ENCODE results near the gene CYTL1.

DNA sequence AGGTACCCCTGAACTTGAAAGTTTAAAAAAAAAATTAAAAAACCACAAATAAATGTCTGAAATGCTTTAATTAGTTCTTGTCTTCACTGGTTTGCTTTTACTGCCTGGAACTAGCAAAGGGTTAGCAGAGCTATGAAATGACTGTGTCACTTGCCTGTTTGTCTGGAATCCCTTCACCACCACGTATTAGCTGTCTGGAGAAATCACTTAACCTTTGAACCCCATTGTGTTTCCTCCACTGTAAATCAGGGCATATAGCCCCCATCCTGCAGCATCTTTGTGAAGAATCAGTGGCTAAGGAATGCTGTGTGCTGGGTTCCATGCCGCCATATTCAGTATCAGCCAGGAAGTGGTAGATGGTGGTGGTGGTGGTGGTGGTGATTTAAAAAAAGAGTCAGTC is 6.3 kb downstream of the CYTL1 start:
- TF ChIP-seq POLR2AphosphoS5 (IDR thresholded peaks at IDR 0.05; ENCODE audit: insufficient read depth, low read depth, low read length) (no peak), EZH2 (IDR thresholded peaks at IDR 0.05; ENCODE audit: borderline replicate concordance, low read depth, low read length, severe bottlenecking) (no peak), MYC (IDR thresholded peaks at IDR 0.05; ENCODE audit: low read depth, low read length) (no peak), POLR2A (IDR thresholded peaks at IDR 0.05; ENCODE audit: low read depth, low read length) (no peak), GATA2 (IDR thresholded peaks at IDR 0.05; ENCODE audit: insufficient read depth, insufficient read length, low read depth, low read length) (no peak)
- TF ChIP-seq, protein P1, sequence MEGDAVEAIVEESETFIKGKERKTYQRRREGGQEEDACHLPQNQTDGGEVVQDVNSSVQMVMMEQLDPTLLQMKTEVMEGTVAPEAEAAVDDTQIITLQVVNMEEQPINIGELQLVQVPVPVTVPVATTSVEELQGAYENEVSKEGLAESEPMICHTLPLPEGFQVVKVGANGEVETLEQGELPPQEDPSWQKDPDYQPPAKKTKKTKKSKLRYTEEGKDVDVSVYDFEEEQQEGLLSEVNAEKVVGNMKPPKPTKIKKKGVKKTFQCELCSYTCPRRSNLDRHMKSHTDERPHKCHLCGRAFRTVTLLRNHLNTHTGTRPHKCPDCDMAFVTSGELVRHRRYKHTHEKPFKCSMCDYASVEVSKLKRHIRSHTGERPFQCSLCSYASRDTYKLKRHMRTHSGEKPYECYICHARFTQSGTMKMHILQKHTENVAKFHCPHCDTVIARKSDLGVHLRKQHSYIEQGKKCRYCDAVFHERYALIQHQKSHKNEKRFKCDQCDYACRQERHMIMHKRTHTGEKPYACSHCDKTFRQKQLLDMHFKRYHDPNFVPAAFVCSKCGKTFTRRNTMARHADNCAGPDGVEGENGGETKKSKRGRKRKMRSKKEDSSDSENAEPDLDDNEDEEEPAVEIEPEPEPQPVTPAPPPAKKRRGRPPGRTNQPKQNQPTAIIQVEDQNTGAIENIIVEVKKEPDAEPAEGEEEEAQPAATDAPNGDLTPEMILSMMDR (IDR thresholded peaks at IDR 0.05; ENCODE audit: extremely low read depth in 1 of 2, insufficient read depth in 1 of 2, low read depth in 1 of 2, low read length in 2 of 2) = no peak
